Neural cell (in vitro differentiated cells): Measurements from ENCODE around the gene APBA2.

Experiments used
- CTCF ChIP-seq: fragments of 450-650 bp; IDR thresholded peaks from 2 replicates; pipeline ENCODE4 v1.5.1; 2014; ENCODE audit warnings: antibody characterized with exemption, mild to moderate bottlenecking, moderate library complexity; ENCODE audit not compliant: poor library complexity, severe bottlenecking
- EZH2 ChIP-seq: fragments of 200-600, 300-800 bp; shearing (Covaris generic), sonication (generic); IDR thresholded peaks from 2 replicates; pipeline ENCODE4 v1.6.1; 2014; ENCODE audit warnings: antibody characterized with exemption, low read length, borderline replicate concordance, mild to moderate bottlenecking; ENCODE audit not compliant: insufficient read depth, poor library complexity, severe bottlenecking
- REST ChIP-seq: IDR thresholded peaks from 2 replicates; pipeline ENCODE4 v1.6.1; 2012; ENCODE audit warnings: borderline replicate concordance

- TF ChIP-seq CTCF (no peak), REST (no peak), EZH2 (no peak)
Measured at GRCh38 chr15:29053661-29054131, 167.9 kb downstream of the APBA2 start.
